Medulla oblongata (tissue), 1 donor: ENCODE results near the gene KDM4B.

Experiments
- DNase-seq: peaks from one replicate; pipeline ENCODE4 v3.0.0-alpha.2; 2015; ENCODE audit errors: extremely low spot score

KDM4B gene

GRCh38 chr19:4984438-4984990 lies 15.6 kb downstream of the KDM4B start:
- no peak for DNase-seq

GRCh38 chr19:4985551-4985991 lies 16.7 kb downstream of the KDM4B start:
- DNase-seq = no peak

GRCh38 chr19:4986056-4986455 lies 17.1 kb downstream of the KDM4B start:
- DNase-seq = no peak

GRCh38 chr19:4986471-4986891 lies 17.6 kb downstream of the KDM4B start:
- DNase-seq = no peak

- DNase-seq = no peak
Measured at GRCh38 chr19:4987256-4987655, 18.3 kb downstream of the KDM4B start.

GRCh38 chr19:4987692-4988370 lies 18.9 kb downstream of the KDM4B start:
- DNase-seq = no peak

GRCh38 chr19:4988770-4989251 lies 19.9 kb downstream of the KDM4B start:
- peak; percentile 62 for DNase-seq

- no peak for DNase-seq
Measured at GRCh38 chr19:4990306-4990705, 21.4 kb downstream of the KDM4B start.

GRCh38 chr19:4991538-4991937 lies 22.6 kb downstream of the KDM4B start:
- no peak for DNase-seq

- DNase-seq = no peak
Measured at GRCh38 chr19:4991996-4992698, 23.2 kb downstream of the KDM4B start.

GRCh38 chr19:4993683-4994082 lies 24.8 kb downstream of the KDM4B start:
- no peak for DNase-seq

- no peak for DNase-seq
Measured at GRCh38 chr19:4996701-4997100, 27.8 kb downstream of the KDM4B start.

GRCh38 chr19:4997297-4997696 lies 28.4 kb downstream of the KDM4B start:
- DNase-seq = no peak

- DNase-seq = no peak
Measured at GRCh38 chr19:5000120-5000611, 31.3 kb downstream of the KDM4B start.

- peak; percentile 30 for DNase-seq
Measured at GRCh38 chr19:5001615-5002014, 32.7 kb downstream of the KDM4B start.

- DNase-seq = no peak
Measured at GRCh38 chr19:5002143-5002542, 33.2 kb downstream of the KDM4B start.

- no peak for DNase-seq
Measured at GRCh38 chr19:5003781-5004180, 34.9 kb downstream of the KDM4B start.

- no peak for DNase-seq
Measured at GRCh38 chr19:5005096-5005495, 36.2 kb downstream of the KDM4B start.

- DNase-seq = no peak
Measured at GRCh38 chr19:5006201-5006600, 37.3 kb downstream of the KDM4B start.

- no peak for DNase-seq
Measured at GRCh38 chr19:5006821-5007220, 37.9 kb downstream of the KDM4B start.

GRCh38 chr19:5011476-5012238 lies 42.7 kb downstream of the KDM4B start:
- DNase-seq = no peak
